G401.6 (cell line): ENCODE data around the gene SCN11A.
"Not testable (repeated sequence)": the region's sequence is repeated elsewhere in the genome, so short reads cannot be mapped to it uniquely, and the experiment has no call there.

Source experiments
- FAIRE-seq: peaks from 2 replicates; lab custom pipeline; 2012; peaks lifted over from hg19 to GRCh38; lab: Jason Lieb, UNC

SCN11A gene

GRCh38 chr3:39065197-39065596 is 13.5 kb upstream of the SCN11A start:
- FAIRE-seq = peak; percentile 83

- FAIRE-seq = no peak
These were observed 12.9 kb upstream of the SCN11A start for GRCh38 chr3:39064646-39065045.

- FAIRE-seq = no peak
These were observed 11.4 kb upstream of the SCN11A start for GRCh38 chr3:39063143-39063542.

GRCh38 chr3:39062180-39062579 is 10.4 kb upstream of the SCN11A start:
- FAIRE-seq = no peak

- not testable (repeated sequence) for FAIRE-seq
These were observed 9.5 kb upstream of the SCN11A start for GRCh38 chr3:39061228-39061627.

GRCh38 chr3:39056151-39056550 is 4.4 kb upstream of the SCN11A start:
- no peak for FAIRE-seq

- FAIRE-seq = no peak
These were observed 2.0 kb upstream of the SCN11A start for GRCh38 chr3:39053696-39054095.

- no peak for FAIRE-seq
These were observed 839 bp upstream of the SCN11A start for GRCh38 chr3:39052583-39052982.

GRCh38 chr3:39050029-39050428 is 1.7 kb downstream of the SCN11A start:
- no peak for FAIRE-seq

- no peak for FAIRE-seq
These were observed 13.6 kb downstream of the SCN11A start for GRCh38 chr3:39038165-39038564.

GRCh38 chr3:39029556-39029955 is 22.2 kb downstream of the SCN11A start:
- FAIRE-seq = no peak

GRCh38 chr3:39028546-39028945 is 23.2 kb downstream of the SCN11A start:
- FAIRE-seq = no peak

- FAIRE-seq = no peak
These were observed 26.3 kb downstream of the SCN11A start for GRCh38 chr3:39025222-39025970.

GRCh38 chr3:39024497-39024896 is 27.2 kb downstream of the SCN11A start:
- FAIRE-seq = no peak

GRCh38 chr3:39022286-39022630 is 29.5 kb downstream of the SCN11A start:
- FAIRE-seq = no peak

GRCh38 chr3:39021465-39022285 is 30.1 kb downstream of the SCN11A start:
- no peak for FAIRE-seq

GRCh38 chr3:39021029-39021428 is 30.7 kb downstream of the SCN11A start:
- no peak for FAIRE-seq

GRCh38 chr3:39019299-39019698 is 32.4 kb downstream of the SCN11A start:
- no peak for FAIRE-seq

GRCh38 chr3:39015418-39015817 is 36.3 kb downstream of the SCN11A start:
- no peak for FAIRE-seq

GRCh38 chr3:39013921-39014509 is 37.7 kb downstream of the SCN11A start:
- FAIRE-seq = no peak

- FAIRE-seq = no peak
These were observed 38.5 kb downstream of the SCN11A start for GRCh38 chr3:39013289-39013688.

GRCh38 chr3:39011191-39011736 is 40.5 kb downstream of the SCN11A start:
- FAIRE-seq = no peak

GRCh38 chr3:39005295-39005694 is 46.4 kb downstream of the SCN11A start:
- no peak for FAIRE-seq
